Hepatocyte (in vitro differentiated cells): Measurements from ENCODE around the gene THSD4. TPM values are rescaled to one million over a fixed set of nuclear protein-coding genes. Genes with fewer than 3 reads are reported as not detected.

Experiments
- DNase-seq: peaks from one replicate; pipeline ENCODE4 v3.0.0-alpha.2; 2016; ENCODE audit warnings: low spot score
- H2AFZ ChIP-seq: fragments of 200-600 bp; sonication (generic); 2 replicates; pipeline ENCODE4 v1.6.0; 2016; ENCODE audit warnings: antibody characterized with exemption, mild to moderate bottlenecking
- H3K27ac ChIP-seq: fragments of 200-600 bp; sonication (generic); 2 replicates; pipeline ENCODE4 v1.5.1; 2016; ENCODE audit warnings: mild to moderate bottlenecking
- H3K27me3 ChIP-seq: fragments of 200-600 bp; sonication (generic); 2 replicates; pipeline ENCODE4 v1.6.1; 2016
- H3K36me3 ChIP-seq: fragments of 200-600 bp; sonication (generic); replicated peaks from 2 replicates; pipeline ENCODE4 v1.5.1; 2016; ENCODE audit warnings: low read depth; ENCODE audit not compliant: insufficient read depth
- H3K4me1 ChIP-seq: fragments of 200-600 bp; sonication (generic); 2 replicates; pipeline ENCODE4 v1.5.1; 2016; ENCODE audit warnings: mild to moderate bottlenecking, moderate library complexity; ENCODE audit not compliant: insufficient read depth
- H3K4me2 ChIP-seq: fragments of 200-600 bp; sonication (generic); 2 replicates; pipeline ENCODE4 v1.6.0; 2016
- H3K4me3 ChIP-seq: fragments of 200-600 bp; sonication (generic); 2 replicates; pipeline ENCODE4 v1.5.1; 2016; ENCODE audit warnings: mild to moderate bottlenecking
- H3K79me2 ChIP-seq: fragments of 200-600 bp; sonication (generic); 2 replicates; pipeline ENCODE4 v1.6.0; 2017; ENCODE audit warnings: mild to moderate bottlenecking
- H3K9me2 ChIP-seq: fragments of 200-600 bp; sonication (generic); replicated peaks from 2 replicates; pipeline ENCODE4 v1.6.0; 2017; ENCODE audit warnings: mild to moderate bottlenecking; ENCODE audit not compliant: insufficient read depth
- H3K9me3 ChIP-seq: fragments of 200-600 bp; sonication (generic); 2 replicates; pipeline ENCODE4 v1.5.1; 2016; ENCODE audit warnings: low read depth, mild to moderate bottlenecking
- H4K20me1 ChIP-seq: fragments of 200-600 bp; sonication (generic); 2 replicates; pipeline ENCODE4 v1.6.0; 2016; ENCODE audit warnings: mild to moderate bottlenecking; ENCODE audit not compliant: insufficient read depth, poor library complexity, severe bottlenecking
- CTCF ChIP-seq: fragments of 200-600 bp; sonication (generic); IDR thresholded peaks from 2 replicates; pipeline ENCODE4 v1.5.1; 2016; ENCODE audit warnings: antibody characterized with exemption, mild to moderate bottlenecking; ENCODE audit not compliant: poor library complexity
- EZH2 ChIP-seq: fragments of 200-600 bp; sonication (generic); IDR thresholded peaks from 2 replicates; pipeline ENCODE4 v1.6.1; 2016; ENCODE audit warnings: antibody characterized with exemption, mild to moderate bottlenecking, borderline replicate concordance
- EZH2phosphoT487 ChIP-seq: fragments of 200-600 bp; sonication (generic); IDR thresholded peaks from one replicate; pipeline ENCODE4 v1.6.1; 2018; ENCODE audit warnings: antibody characterized with exemption, mild to moderate bottlenecking, low read depth, moderate library complexity; ENCODE audit not compliant: unreplicated experiment, severe bottlenecking
- WGBS: methylation state at CpG from one replicate; pipeline ENCODE4 v1.1.6; 2016; ENCODE audit warnings: low lambda C conversion rate; ENCODE audit errors: missing lambda C conversion rate; 5-methylcytosine and 5-hydroxymethylcytosine counted together
- polyA plus RNA-seq: library from polyadenylated mRNA; unstranded; fragments of >200 nt; fragmentation: Nextera tagmentation; extraction: Ambion mirVana; gene quantifications from 2 replicates; pipeline ENCODE4 v1.2.1, GENCODE V29; 2016
- total RNA-seq: library from RNA; depleted of rRNA; stranded (reverse); fragments of >200 nt; gene quantifications from 2 replicates; pipeline ENCODE4 v1.2.3, GENCODE V29; 2014

The THSD4 gene
- total and polyA plus RNA-seq, 2 experiments from 2014 or later: 4.3 to 7.0 TPM

GRCh38 chr15:71623111-71623510 is 507.8 kb downstream of the THSD4 start:
- TF ChIP-seq CTCF (no peak), EZH2 (no peak), EZH2phosphoT487 (no peak)
- Histone ChIP-seq H3K4me1 (no peaks in the 10 kb centered on the region), H3K9me3 (no peaks in the 10 kb centered on the region), H3K79me2 (no peaks in the 10 kb centered on the region), H3K27ac (no peak overlapping the region), H4K20me1 (no peaks in the 10 kb centered on the region), H3K4me2 (no peak overlapping the region), H2AFZ (no peak overlapping the region), H3K4me3 (no peak overlapping the region), H3K36me3 (no peaks in the 10 kb centered on the region), H3K27me3 (no peaks in the 10 kb centered on the region), H3K9me2 (no peaks in the 10 kb centered on the region)
- WGBS: 95% methylated on average over 4 of the region's 4 CpGs
- DNase-seq: no peak

- DNase-seq: no peak
- Histone ChIP-seq H3K4me2 (no peak overlapping the region), H3K4me3 (no peak overlapping the region), H3K4me1 (peaks cover 16% of the 10 kb centered on the region), H3K9me2 (no peaks in the 10 kb centered on the region), H3K27me3 (no peaks in the 10 kb centered on the region), H3K36me3 (no peaks in the 10 kb centered on the region), H3K79me2 (no peaks in the 10 kb centered on the region), H2AFZ (no peak overlapping the region), H3K9me3 (no peaks in the 10 kb centered on the region), H3K27ac (no peak overlapping the region), H4K20me1 (no peaks in the 10 kb centered on the region)
- 70% methylated on average over 4 of the region's 4 CpGs for WGBS
- TF ChIP-seq EZH2 (no peak), CTCF (no peak), EZH2phosphoT487 (no peak)
Measured at GRCh38 chr15:71626596-71627088, 511.4 kb downstream of the THSD4 start.

- H3K9me2 ChIP-seq: no peaks in the 10 kb centered on the region
- H3K79me2 ChIP-seq: no peaks in the 10 kb centered on the region
- H3K4me1 ChIP-seq: peaks cover 17% of the 10 kb centered on the region
- no peak for TF ChIP-seq EZH2phosphoT487
- no peak for TF ChIP-seq CTCF
- H4K20me1 ChIP-seq: no peaks in the 10 kb centered on the region
- H2AFZ ChIP-seq: no peak overlapping the region
- no peak overlapping the region for H3K4me3 ChIP-seq
- no peaks in the 10 kb centered on the region for H3K36me3 ChIP-seq
- H3K27ac ChIP-seq: no peak overlapping the region
- no peak overlapping the region for H3K4me2 ChIP-seq
- no peaks in the 10 kb centered on the region for H3K27me3 ChIP-seq
- H3K9me3 ChIP-seq: no peaks in the 10 kb centered on the region
- WGBS: 92% methylated on average over 2 of the region's 2 CpGs
- no peak for DNase-seq
Measured at GRCh38 chr15:71627188-71627587, 511.9 kb downstream of the THSD4 start.

- Histone ChIP-seq H3K4me1 (peaks cover 21% of the 10 kb centered on the region), H3K4me2 (no peak overlapping the region), H3K9me2 (no peaks in the 10 kb centered on the region), H2AFZ (no peak overlapping the region), H3K36me3 (no peaks in the 10 kb centered on the region), H4K20me1 (no peaks in the 10 kb centered on the region), H3K9me3 (no peaks in the 10 kb centered on the region), H3K27me3 (no peaks in the 10 kb centered on the region), H3K27ac (no peak overlapping the region), H3K79me2 (no peaks in the 10 kb centered on the region), H3K4me3 (no peak overlapping the region)
- no peak for DNase-seq
- no peak for TF ChIP-seq EZH2
- no peak for TF ChIP-seq CTCF
- TF ChIP-seq EZH2phosphoT487: no peak
- WGBS: 95% methylated on average over 3 of the region's 3 CpGs
Measured at GRCh38 chr15:71627604-71628003, 512.3 kb downstream of the THSD4 start.
